Gastrocnemius medialis (tissue), 4 donors: ENCODE data around the gene CMIP. TPM values are rescaled to one million over a fixed set of nuclear protein-coding genes. Genes with fewer than 3 reads are reported as not detected.

ENCODE experiments used
- ATAC-seq, 2 donors: fragments of 150-250 bp; one replicate each; pipeline ENCODE4 v1.9.1; 2016
- DNase-seq, 2 donors: peaks; one replicate each; pipeline ENCODE4 v3.0.0-alpha.2; 2019
- H3K27ac ChIP-seq, 4 donors: fragments of 200-600 bp; sonication (generic); 1 replicate in 1 of 4; 2 replicates in 3 of 4; pipeline ENCODE4 v1.5.1; 2016 to 2018; ENCODE audit warnings: mild to moderate bottlenecking in 2 of 4, moderate library complexity in 1 of 4
- H3K27me3 ChIP-seq, 3 donors: fragments of 200-600 bp; sonication (generic) in 2 of 3; 1 replicate in 1 of 3; 2 replicates in 2 of 3; pipeline versions ENCODE4 v1.5.1 to v1.6.0; 2016 to 2019; ENCODE audit warnings: mild to moderate bottlenecking in 1 of 3, moderate library complexity in 1 of 3
- H3K36me3 ChIP-seq, 2 donors: fragments of 200-600 bp; sonication (generic) in 1 of 2; one replicate each; pipeline ENCODE4 v1.5.1; 2017 to 2018
- H3K4me1 ChIP-seq, 2 donors: fragments of 200-600 bp; sonication (generic) in 1 of 2; one replicate each; pipeline ENCODE4 v1.5.1; 2016 to 2017; ENCODE audit warnings: mild to moderate bottlenecking in 2 of 2
- H3K4me3 ChIP-seq, 4 donors: fragments of 200-600 bp; sonication (generic) in 3 of 4; 1 replicate in 1 of 4; 2 replicates in 3 of 4; pipeline ENCODE4 v1.5.1; 2016 to 2019; ENCODE audit warnings: mild to moderate bottlenecking in 2 of 4
- H3K9me3 ChIP-seq, 3 donors: fragments of 200-600 bp; sonication (generic) in 2 of 3; 1 replicate in 1 of 3; 2 replicates in 2 of 3; pipeline ENCODE4 v1.5.1; 2016 to 2019
- CTCF ChIP-seq, 5 experiments: fragments of 450-650 bp in 3 of 5; fragments of 200-600 bp in 2 of 5; sonication (generic) in 2 of 5; IDR thresholded peaks in 4 of 5; conservative IDR thresholded peaks in 1 of 5; 1 replicate in 4 of 5; 2 replicates in 1 of 5; pipeline ENCODE4 v1.5.1; 2016 to 2019; ENCODE audit warnings: antibody characterized with exemption in 5 of 5, mild to moderate bottlenecking in 3 of 5, moderate library complexity in 3 of 5
- POLR2A ChIP-seq, 2 donors: fragments of 450-650 bp; IDR thresholded peaks; one replicate each; pipeline ENCODE4 v1.6.1; 2017; ENCODE audit warnings: antibody characterized with exemption in 2 of 2, mild to moderate bottlenecking in 2 of 2, moderate library complexity in 2 of 2
- in situ Hi-C, 4 donors: fragments of 200-750 bp; cut with MboI; loops; one replicate each; pipeline versions ENCODE4 v1.15.0 to v1.8.0; 2017; ENCODE audit warnings: low sequenced_read_pairs in 4 of 4
- intact Hi-C: fragments of 100-400 bp; cut with DNase I; formaldehyde crosslinking; loops from one replicate; pipeline ENCODE4 v1.15.1; 2023; ENCODE audit warnings: low total_unique reads
- total RNA-seq, 4 donors: library from RNA; depleted of rRNA; stranded (reverse); fragments of >200 nt; gene quantifications; one replicate each; pipeline versions ENCODE4 v1.1.0 to v1.2.3, GENCODE V29; 2016

Gene CMIP
- total RNA-seq, 4 donors from 2014 or later = 0.90 to 5.1 (median 2.7) TPM

GRCh38 chr16:81629896-81630634, 185.5 kb downstream of the CMIP start:
- intact Hi-C loops = loop anchor here (10.0 kb wide), 1 partner anchor 65 kb away; no protein-coding TSS in a partner anchor
- ATAC-seq = no peak
- no peak for TF ChIP-seq CTCF (IDR thresholded peaks at IDR 0.05 in 4 of 5, conservative IDR thresholded peaks at IDR 0.05 in 1 of 5)
- no peak for TF ChIP-seq POLR2A (IDR thresholded peaks at IDR 0.05)
- Histone ChIP-seq H3K27me3 (no peaks in the 10 kb centered on the region), H3K27ac (no peak overlapping the region), H3K4me1 (peaks cover 0 to 8% of the 10 kb centered on the region in 2 donors), H3K9me3 (no peaks in the 10 kb centered on the region), H3K36me3 (no peaks in the 10 kb centered on the region), H3K4me3 (no peak overlapping the region)
- DNase-seq = no peak
- in situ Hi-C loops = no loop called here

DNA sequence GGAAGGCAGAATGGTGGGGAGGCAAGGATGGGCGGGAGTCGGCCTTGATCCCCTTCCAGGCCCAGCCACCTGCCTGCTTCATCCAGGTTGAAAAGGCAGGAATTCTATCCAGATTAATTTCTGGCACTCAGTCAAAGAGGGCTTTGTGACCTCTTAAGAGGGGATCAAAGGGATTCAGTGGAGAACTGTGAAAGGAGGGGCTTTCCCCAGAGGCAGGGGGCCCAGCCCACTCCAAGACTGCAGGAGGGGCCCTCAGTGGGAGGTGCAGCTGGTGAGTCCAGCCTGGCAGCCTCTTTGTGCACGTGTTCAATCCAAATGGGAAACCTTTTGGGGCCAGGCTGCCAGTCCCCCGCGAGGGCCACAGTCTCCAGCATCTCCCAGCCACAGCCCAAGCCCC, 186.0 kb downstream of the CMIP start:
- no peak overlapping the region for H3K4me3 ChIP-seq
- no peak for TF ChIP-seq POLR2A (IDR thresholded peaks at IDR 0.05)
- no peak for TF ChIP-seq CTCF (IDR thresholded peaks at IDR 0.05 in 4 of 5, conservative IDR thresholded peaks at IDR 0.05 in 1 of 5)
- intact Hi-C loops = no loop called here
- no peaks in the 10 kb centered on the region for H3K9me3 ChIP-seq
- H3K27ac ChIP-seq = no peak overlapping the region
- H3K36me3 ChIP-seq = no peaks in the 10 kb centered on the region
- DNase-seq (no peak), ATAC-seq (no peak)
- H3K4me1 ChIP-seq = peaks cover 0 to 3% of the 10 kb centered on the region in 2 donors
- in situ Hi-C loops = no loop called here
- H3K27me3 ChIP-seq = no peaks in the 10 kb centered on the region

GRCh38 chr16:81632392-81633146, 188.0 kb downstream of the CMIP start:
- ATAC-seq (no peak), DNase-seq (no peak)
- H3K4me1 ChIP-seq = no peaks in the 10 kb centered on the region
- H3K27me3 ChIP-seq = no peaks in the 10 kb centered on the region
- no peak overlapping the region for H3K27ac ChIP-seq
- intact Hi-C loops (no loop called here), in situ Hi-C loops (no loop called here)
- H3K36me3 ChIP-seq = no peaks in the 10 kb centered on the region
- no peaks in the 10 kb centered on the region for H3K9me3 ChIP-seq
- TF ChIP-seq POLR2A (IDR thresholded peaks at IDR 0.05) (no peak), CTCF (IDR thresholded peaks at IDR 0.05 in 4 of 5, conservative IDR thresholded peaks at IDR 0.05 in 1 of 5) (no peak)
- no peak overlapping the region for H3K4me3 ChIP-seq

DNA sequence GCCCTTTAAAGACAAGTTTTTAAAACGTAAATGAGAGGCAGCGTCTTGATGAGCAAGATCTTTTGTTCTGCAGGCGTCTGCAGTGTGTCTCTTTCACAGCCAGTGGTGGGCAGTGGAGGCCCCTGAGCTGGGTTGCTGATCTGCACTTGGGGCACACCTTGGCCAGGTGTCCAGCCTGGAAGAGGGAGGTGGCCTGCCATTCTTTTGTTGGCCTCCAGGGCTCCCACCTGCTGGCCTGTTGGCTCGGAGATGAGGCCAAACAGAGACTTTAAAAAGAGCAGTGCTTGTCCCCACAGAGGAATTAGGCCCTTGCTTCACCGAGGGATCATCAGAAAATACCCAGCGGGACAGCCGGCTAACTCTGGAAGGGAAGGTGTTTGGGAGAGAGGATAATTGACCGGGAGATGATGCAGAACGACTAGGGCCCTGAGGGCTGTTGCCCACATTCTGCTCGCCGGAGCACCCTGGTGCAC, 188.6 kb downstream of the CMIP start:
- Histone ChIP-seq H3K9me3 (no peaks in the 10 kb centered on the region), H3K36me3 (no peaks in the 10 kb centered on the region), H3K4me1 (no peaks in the 10 kb centered on the region), H3K4me3 (no peak overlapping the region), H3K27me3 (no peaks in the 10 kb centered on the region), H3K27ac (no peak overlapping the region)
- intact Hi-C loops (no loop called here), in situ Hi-C loops (no loop called here)
- no peak for DNase-seq
- no peak for TF ChIP-seq CTCF (IDR thresholded peaks at IDR 0.05 in 4 of 5, conservative IDR thresholded peaks at IDR 0.05 in 1 of 5)
- no peak for TF ChIP-seq POLR2A (IDR thresholded peaks at IDR 0.05)
- no peak for ATAC-seq
